ENCODE measurements around the gene RGS6.

DNA sequence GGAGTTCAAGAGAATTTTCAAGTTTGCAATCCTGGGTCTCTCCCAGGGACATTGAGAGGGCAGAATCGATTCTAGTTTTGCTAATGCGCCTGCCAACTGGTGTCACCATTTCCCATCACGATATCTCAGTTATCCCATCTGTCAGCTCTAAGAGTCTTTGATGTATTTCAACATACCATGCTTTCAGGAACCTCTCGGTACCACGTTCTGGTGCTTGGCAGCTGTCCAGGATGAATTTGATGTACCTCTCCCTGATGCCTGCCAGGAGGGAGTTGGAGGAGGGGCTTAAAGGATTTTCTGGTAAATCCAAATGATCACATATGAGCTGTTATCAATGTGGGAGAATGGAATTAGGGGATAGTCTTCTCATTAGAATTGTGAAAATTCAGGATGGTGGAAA is 332.5 kb downstream of the RGS6 start:
- TF ChIP-seq GATA2 (IDR thresholded peaks at IDR 0.05; ENCODE audit: low read depth, low read length) (no peak), GATA3 (IDR thresholded peaks at IDR 0.05; ENCODE audit: low read depth, low read length) (no peak)
